HepG2 (cell line): ENCODE measurements around the gene FETUB. TPM values are rescaled to one million over a fixed set of nuclear protein-coding genes. Genes with fewer than 3 reads are reported as not detected.

Experiments used
- CCAR2 ChIP-seq: fragments of 200-400 bp; formaldehyde crosslinking; optimal IDR thresholded peaks from 2 replicates; pipeline ENCODE3; 2018; ENCODE audit warnings: low read depth, mild to moderate bottlenecking, low read length, moderate library complexity
- EEA1 ChIP-seq: sonication (generic); formaldehyde crosslinking; IDR thresholded peaks from 2 replicates; pipeline ENCODE4 v1.5.1; 2020; ENCODE audit warnings: mild to moderate bottlenecking, missing genetic modification reagents, borderline replicate concordance
- HOXA3 ChIP-seq: sonication (generic); formaldehyde crosslinking; IDR thresholded peaks from 2 replicates; pipeline ENCODE4 v1.5.0; 2020; ENCODE audit warnings: missing genetic modification reagents
- KLF6 ChIP-seq: IDR thresholded peaks from 2 replicates; pipeline ENCODE4 v1.8.0; 2016; ENCODE audit warnings: missing biosample characterization, missing genetic modification reagents
- MIXL1 ChIP-seq: IDR thresholded peaks from 2 replicates; pipeline ENCODE4 v1.6.1; 2016
- NCOR1 ChIP-seq: fragments of 200-600 bp; sonication (generic); IDR thresholded peaks from 2 replicates; pipeline ENCODE4 v1.7.0; 2017; ENCODE audit warnings: antibody characterized with exemption, low read length, borderline replicate concordance
- NFIC ChIP-seq: IDR thresholded peaks from 2 replicates; pipeline ENCODE4 v1.6.1; 2012; ENCODE audit warnings: mild to moderate bottlenecking, low read length, inconsistent platforms
- RORA ChIP-seq: sonication (generic); formaldehyde crosslinking; IDR thresholded peaks from 2 replicates; pipeline ENCODE4 v1.5.0; 2020; ENCODE audit warnings: mild to moderate bottlenecking, missing genetic modification reagents, moderate library complexity
- TP53 ChIP-seq: sonication (generic); formaldehyde crosslinking; conservative IDR thresholded peaks from 2 replicates; pipeline ENCODE4 v1.4.0; 2020; ENCODE audit warnings: missing genetic modification reagents
- ZBTB38 ChIP-seq: sonication (generic); formaldehyde crosslinking; IDR thresholded peaks from 2 replicates; pipeline ENCODE4 v1.5.1; 2020; ENCODE audit warnings: mild to moderate bottlenecking, missing genetic modification reagents
- ZMYM4 ChIP-seq: sonication (generic); formaldehyde crosslinking; IDR thresholded peaks from 2 replicates; pipeline ENCODE4 v1.8.1; 2023; ENCODE audit warnings: mild to moderate bottlenecking, missing genetic modification reagents
- ZNF441 ChIP-seq: sonication (generic); formaldehyde crosslinking; IDR thresholded peaks from 2 replicates; pipeline ENCODE4 v1.7.0; 2021; ENCODE audit warnings: missing genetic modification reagents, borderline replicate concordance
- ZNF598 ChIP-seq: sonication (generic); formaldehyde crosslinking; IDR thresholded peaks from 2 replicates; pipeline ENCODE4 v1.5.1; 2020; ENCODE audit warnings: mild to moderate bottlenecking, missing genetic modification reagents, borderline replicate concordance
- ZNF747 ChIP-seq: sonication (generic); formaldehyde crosslinking; IDR thresholded peaks from 2 replicates; pipeline ENCODE4 v1.8.1; 2023; ENCODE audit warnings: missing genetic modification reagents, mild to moderate bottlenecking, borderline replicate concordance
- ZNF850 ChIP-seq: sonication (generic); formaldehyde crosslinking; conservative IDR thresholded peaks from 2 replicates; pipeline ENCODE4 v1.9.0; 2021; ENCODE audit warnings: mild to moderate bottlenecking, missing genetic modification reagents
- ZSCAN31 ChIP-seq: sonication (generic); formaldehyde crosslinking; IDR thresholded peaks from 2 replicates; pipeline ENCODE4 v1.5.0; 2020; ENCODE audit warnings: low read depth, mild to moderate bottlenecking, missing genetic modification reagents
- polyA plus RNA-seq, 8 experiments: library from polyadenylated mRNA; depleted of rRNA in 3 of 8; stranded (reverse) in 7 of 8; unstranded in 1 of 8; fragments of >200 nt; fragmentation: Illumina TruSeq in 4 of 8; extraction: Trizol in 4 of 8; gene quantifications; 2 replicates each; pipeline versions ENCODE4 v1.2.1 to v1.2.3, GENCODE V29; 2011 to 2016; ENCODE audit warnings: low read depth in 4 of 8, missing spikeins in 1 of 8, mixed read lengths in 1 of 8; ENCODE audit not compliant: insufficient read depth in 1 of 8
- total RNA-seq, 5 experiments: library from RNA; depleted of rRNA; stranded (reverse); fragments of >200 nt; fragmentation: Illumina TruSeq; extraction: Trizol; gene quantifications; 2 replicates each; pipeline ENCODE4 v1.2.3, GENCODE V29; 2016; ENCODE audit warnings: low read depth in 1 of 5
- TF ChIP-seq, protein P1 (sequence below): sonication (generic); formaldehyde crosslinking; IDR thresholded peaks from 2 replicates; pipeline ENCODE4 v1.5.0; 2020; ENCODE audit warnings: missing genetic modification reagents, mild to moderate bottlenecking, borderline replicate concordance
- TF ChIP-seq, protein P2 (sequence below): sonication (generic); formaldehyde crosslinking; IDR thresholded peaks from 2 replicates; pipeline ENCODE4 v1.5.1; 2020; ENCODE audit warnings: missing genetic modification reagents, mild to moderate bottlenecking, borderline replicate concordance
- TF ChIP-seq, protein P3 (sequence below): sonication (generic); formaldehyde crosslinking; IDR thresholded peaks from 2 replicates; pipeline ENCODE4 v1.5.1; 2020; ENCODE audit warnings: missing genetic modification reagents, mild to moderate bottlenecking, borderline replicate concordance

FETUB gene
- total and polyA plus RNA-seq, 2 of the 13 experiments (the other 11 are each of a cell fraction or from before 2014, with no cell fraction given): 2.1 to 4.4 TPM

DNA sequence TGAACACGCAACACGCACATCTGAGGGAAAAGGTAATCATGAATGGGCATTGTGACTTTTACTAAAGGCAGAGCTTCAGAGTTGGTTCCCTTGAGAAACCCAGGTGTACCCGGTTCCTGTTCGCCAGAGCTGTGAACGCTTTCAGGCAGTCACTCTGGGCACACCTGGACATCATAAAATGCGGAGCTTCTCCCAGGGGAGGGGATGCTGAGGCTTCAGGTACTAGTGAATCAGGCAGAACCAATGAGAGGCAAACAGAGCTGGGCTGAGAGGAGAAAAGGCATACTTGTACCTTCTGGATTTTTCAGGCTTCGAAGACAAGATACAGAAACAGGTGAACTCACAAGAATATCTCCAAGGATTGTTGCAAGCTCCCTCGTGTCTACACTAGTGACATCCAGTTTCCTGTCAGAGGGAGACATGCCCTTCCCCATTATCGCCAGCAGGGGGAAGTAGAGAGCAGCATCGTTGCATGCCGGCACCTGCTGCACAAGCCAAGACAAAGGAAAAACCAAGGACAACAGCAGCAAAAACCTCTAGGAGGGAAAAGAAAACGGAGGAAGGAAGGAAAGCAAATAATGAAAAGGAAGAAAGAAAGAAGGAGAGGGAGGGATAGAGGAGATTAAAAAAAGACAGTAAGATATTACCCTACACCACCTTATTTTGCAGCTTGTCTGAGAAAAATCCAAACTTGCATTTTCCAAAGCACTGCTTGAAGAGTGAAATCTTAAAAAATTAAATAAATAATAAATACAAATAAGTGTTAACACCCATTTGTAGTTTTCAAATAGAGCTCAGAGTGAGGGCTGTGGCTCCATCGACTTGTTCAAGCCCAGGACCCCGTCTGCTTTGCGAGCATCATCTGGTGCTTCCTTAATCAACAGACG, 25.4 kb upstream of the FETUB start (continued):
- TF ChIP-seq, protein P1, sequence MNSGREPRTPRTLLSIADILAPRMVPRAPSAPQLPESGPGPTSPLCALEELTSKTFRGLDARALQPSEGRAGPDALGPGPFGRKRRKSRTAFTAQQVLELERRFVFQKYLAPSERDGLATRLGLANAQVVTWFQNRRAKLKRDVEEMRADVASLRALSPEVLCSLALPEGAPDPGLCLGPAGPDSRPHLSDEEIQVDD: no peak
- no peak for TF ChIP-seq EEA1 (CRISPR knock-in tag)
- no peak for TF ChIP-seq ZNF598 (CRISPR knock-in tag)
- TF ChIP-seq TP53 (CRISPR knock-in tag): no peak; the same call in 1 of the 2 replicates
- no peak for TF ChIP-seq ZMYM4 (CRISPR knock-in tag)
- TF ChIP-seq HOXA3 (CRISPR knock-in tag): no peak
- peak; percentile 32 for TF ChIP-seq CCAR2
- no peak for TF ChIP-seq ZNF747 (CRISPR knock-in tag)
- TF ChIP-seq, protein P2, sequence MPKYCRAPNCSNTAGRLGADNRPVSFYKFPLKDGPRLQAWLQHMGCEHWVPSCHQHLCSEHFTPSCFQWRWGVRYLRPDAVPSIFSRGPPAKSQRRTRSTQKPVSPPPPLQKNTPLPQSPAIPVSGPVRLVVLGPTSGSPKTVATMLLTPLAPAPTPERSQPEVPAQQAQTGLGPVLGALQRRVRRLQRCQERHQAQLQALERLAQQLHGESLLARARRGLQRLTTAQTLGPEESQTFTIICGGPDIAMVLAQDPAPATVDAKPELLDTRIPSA (CRISPR knock-in tag): 0 out of 2 replicates have a peak, but pooled peaks have one; percentile 40
- no peak for TF ChIP-seq NCOR1
- TF ChIP-seq ZSCAN31: peak; percentile 44; the same call in 1 of the 2 replicates
- TF ChIP-seq RORA: no peak
- TF ChIP-seq MIXL1 (CRISPR knock-in tag): 0 out of 2 replicates have a peak, but pooled peaks have one; percentile 29
- TF ChIP-seq ZNF850 (CRISPR knock-in tag): no peak
- TF ChIP-seq ZNF441 (CRISPR knock-in tag): no peak
- TF ChIP-seq, protein P3, sequence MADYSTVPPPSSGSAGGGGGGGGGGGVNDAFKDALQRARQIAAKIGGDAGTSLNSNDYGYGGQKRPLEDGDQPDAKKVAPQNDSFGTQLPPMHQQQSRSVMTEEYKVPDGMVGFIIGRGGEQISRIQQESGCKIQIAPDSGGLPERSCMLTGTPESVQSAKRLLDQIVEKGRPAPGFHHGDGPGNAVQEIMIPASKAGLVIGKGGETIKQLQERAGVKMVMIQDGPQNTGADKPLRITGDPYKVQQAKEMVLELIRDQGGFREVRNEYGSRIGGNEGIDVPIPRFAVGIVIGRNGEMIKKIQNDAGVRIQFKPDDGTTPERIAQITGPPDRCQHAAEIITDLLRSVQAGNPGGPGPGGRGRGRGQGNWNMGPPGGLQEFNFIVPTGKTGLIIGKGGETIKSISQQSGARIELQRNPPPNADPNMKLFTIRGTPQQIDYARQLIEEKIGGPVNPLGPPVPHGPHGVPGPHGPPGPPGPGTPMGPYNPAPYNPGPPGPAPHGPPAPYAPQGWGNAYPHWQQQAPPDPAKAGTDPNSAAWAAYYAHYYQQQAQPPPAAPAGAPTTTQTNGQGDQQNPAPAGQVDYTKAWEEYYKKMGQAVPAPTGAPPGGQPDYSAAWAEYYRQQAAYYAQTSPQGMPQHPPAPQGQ (CRISPR knock-in tag): no peak
- no peak; the same call in 1 of the 2 replicates for TF ChIP-seq ZBTB38 (CRISPR knock-in tag)
- TF ChIP-seq NFIC: no peak
- TF ChIP-seq KLF6: no peak
